ENCODE data around the gene REXO4. TPM values are rescaled to one million over a fixed set of nuclear protein-coding genes. Genes with fewer than 3 reads are reported as not detected.

REXO4 gene
- total and polyA plus RNA-seq, 2 donors (not counting 1 experiment from before 2014, with no cell fraction given): 25.0 to 37.1 TPM

GRCh38 chr9:133404454-133405002, 13.3 kb downstream of the REXO4 start:
- DNase-seq (no peak), ATAC-seq (ENCODE audit: low read depth) (no peak)
- H3K4me2 ChIP-seq (replicated peaks; ENCODE audit: low read depth, low read length, poor library complexity, severe bottlenecking): no peak overlapping the region
- peaks cover 38% of the 10 kb centered on the region for H4K20me1 ChIP-seq (ENCODE audit: control insufficient read depth, insufficient read depth, low read length, poor library complexity, severe bottlenecking)
- H3K27me3 ChIP-seq (replicated peaks in 1 of 4; ENCODE audit: control extremely low read depth in 1 of 4, control insufficient read depth in 3 of 4, insufficient read depth in 4 of 4, low read length in 3 of 4): no peaks in the 10 kb centered on the region
- ChIA-PET CTCF (interaction anchor here (0.8 to 4.8 kb wide), 5 partner anchors 81 to 222 kb away, joined by 3 to 34 read pairs (median 5); no protein-coding TSS in a partner anchor), POLR2A (no interaction called here)
- peaks cover 5% of the 10 kb centered on the region for H3K79me2 ChIP-seq (ENCODE audit: control insufficient read depth, insufficient read depth, low read length)
- H2AFZ ChIP-seq (ENCODE audit: insufficient read depth, low read depth, low read length, poor library complexity, severe bottlenecking): no peak overlapping the region
- H3K4me1 ChIP-seq (ENCODE audit: control insufficient read depth in 2 of 2, insufficient read depth in 2 of 2, low read length in 2 of 2): peaks cover 0 to 2% of the 10 kb centered on the region in 2 donors
- H3K4me3 ChIP-seq (ENCODE audit: control extremely low read depth in 1 of 5, extremely low read depth in 1 of 5, insufficient read depth in 1 of 5, low read depth in 2 of 5, low read length in 4 of 5): no peak overlapping the region
- intact Hi-C loops (cut with micrococcal nuclease): no loop called here
- 92% methylated on average over 8 of the region's 12 CpGs for WGBS (ENCODE audit: insufficient coverage)
- H3K36me3 ChIP-seq (replicated peaks in 1 of 2; ENCODE audit: control extremely low read depth in 1 of 2, control insufficient read depth in 1 of 2, extremely low read depth in 1 of 2, insufficient read depth in 2 of 2, low read length in 1 of 2): peaks cover 0 to 47% of the 10 kb centered on the region in 2 experiments
- no peaks in the 10 kb centered on the region for H3K27me3 Mint-ChIP-seq
- TF ChIP-seq EZH2 (IDR thresholded peaks at IDR 0.05; ENCODE audit: borderline replicate concordance, insufficient read depth, low read depth, low read length, poor library complexity, severe bottlenecking): no peak
- TF ChIP-seq, protein P1, sequence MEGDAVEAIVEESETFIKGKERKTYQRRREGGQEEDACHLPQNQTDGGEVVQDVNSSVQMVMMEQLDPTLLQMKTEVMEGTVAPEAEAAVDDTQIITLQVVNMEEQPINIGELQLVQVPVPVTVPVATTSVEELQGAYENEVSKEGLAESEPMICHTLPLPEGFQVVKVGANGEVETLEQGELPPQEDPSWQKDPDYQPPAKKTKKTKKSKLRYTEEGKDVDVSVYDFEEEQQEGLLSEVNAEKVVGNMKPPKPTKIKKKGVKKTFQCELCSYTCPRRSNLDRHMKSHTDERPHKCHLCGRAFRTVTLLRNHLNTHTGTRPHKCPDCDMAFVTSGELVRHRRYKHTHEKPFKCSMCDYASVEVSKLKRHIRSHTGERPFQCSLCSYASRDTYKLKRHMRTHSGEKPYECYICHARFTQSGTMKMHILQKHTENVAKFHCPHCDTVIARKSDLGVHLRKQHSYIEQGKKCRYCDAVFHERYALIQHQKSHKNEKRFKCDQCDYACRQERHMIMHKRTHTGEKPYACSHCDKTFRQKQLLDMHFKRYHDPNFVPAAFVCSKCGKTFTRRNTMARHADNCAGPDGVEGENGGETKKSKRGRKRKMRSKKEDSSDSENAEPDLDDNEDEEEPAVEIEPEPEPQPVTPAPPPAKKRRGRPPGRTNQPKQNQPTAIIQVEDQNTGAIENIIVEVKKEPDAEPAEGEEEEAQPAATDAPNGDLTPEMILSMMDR (IDR thresholded peaks at IDR 0.05): no peak
- no peak overlapping the region for H3K4me3 Mint-ChIP-seq
- no peaks in the 10 kb centered on the region for H3K9me3 ChIP-seq (ENCODE audit: control extremely low read depth in 1 of 3, control insufficient read depth in 2 of 3, insufficient read depth in 1 of 3, low read length in 2 of 3)
- peaks cover 2% of the 10 kb centered on the region for H3K4me1 Mint-ChIP-seq
- no peak overlapping the region for H3K9ac ChIP-seq (ENCODE audit: low read length)
- H3K9me3 Mint-ChIP-seq (ENCODE audit: insufficient read depth): no peaks in the 10 kb centered on the region
- H3K27ac ChIP-seq (ENCODE audit: low read length in 2 of 2): no peak overlapping the region
- H3K27ac Mint-ChIP-seq: no peak overlapping the region

DNA sequence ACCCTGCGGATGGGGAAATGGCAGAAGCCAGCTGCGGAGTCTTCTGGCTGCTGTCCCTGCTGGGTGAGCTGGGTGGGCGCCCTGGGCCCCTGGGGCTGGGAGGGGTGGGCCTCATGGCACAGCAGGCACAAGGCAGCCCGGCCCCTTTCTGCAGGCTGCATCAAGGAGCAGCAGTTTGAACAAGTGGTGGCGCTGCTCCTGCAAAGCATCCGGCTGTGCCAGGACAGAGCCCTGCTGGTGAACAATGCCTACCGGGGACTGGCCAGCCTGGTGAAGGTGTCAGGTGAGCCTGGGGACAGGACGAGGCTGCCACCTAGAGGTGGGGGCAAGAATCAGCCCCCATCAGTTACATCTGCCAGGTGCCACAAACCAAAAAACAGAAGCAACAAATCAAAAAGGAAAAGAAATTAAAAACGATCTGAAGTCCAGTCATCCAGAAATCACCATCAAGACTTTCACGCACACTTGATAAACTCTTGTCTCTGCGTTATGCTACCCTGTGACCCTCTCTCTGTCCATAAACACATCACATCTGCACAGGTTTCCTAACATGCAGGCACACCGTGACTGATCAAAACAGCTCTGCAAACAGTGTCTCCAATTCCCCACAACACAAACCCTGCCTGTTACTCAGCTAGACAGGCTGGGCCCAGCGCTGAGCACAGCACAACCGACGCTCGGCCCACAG, 13.9 kb downstream of the REXO4 start:
- no peaks in the 10 kb centered on the region for H3K27me3 ChIP-seq (replicated peaks in 1 of 4; ENCODE audit: control extremely low read depth in 1 of 4, control insufficient read depth in 3 of 4, insufficient read depth in 4 of 4, low read length in 3 of 4)
- peaks cover 5% of the 10 kb centered on the region for H3K79me2 ChIP-seq (ENCODE audit: control insufficient read depth, insufficient read depth, low read length)
- H3K9ac ChIP-seq (ENCODE audit: low read length): no peak overlapping the region
- Mint-ChIP-seq H3K4me1 (peaks cover 2% of the 10 kb centered on the region), H3K4me3 (no peak overlapping the region), H3K9me3 (ENCODE audit: insufficient read depth) (no peaks in the 10 kb centered on the region), H3K27me3 (no peaks in the 10 kb centered on the region), H3K27ac (no peak overlapping the region)
- ChIA-PET POLR2A (no interaction called here), CTCF (interaction anchor here (0.8 to 4.8 kb wide), 5 partner anchors 82 to 221 kb away, joined by 3 to 34 read pairs (median 5); no protein-coding TSS in a partner anchor)
- ATAC-seq (ENCODE audit: low read depth) (no peak), DNase-seq (peak; percentile 59)
- no peak overlapping the region for H3K27ac ChIP-seq (ENCODE audit: low read length in 2 of 2)
- H3K9me3 ChIP-seq (ENCODE audit: control extremely low read depth in 1 of 3, control insufficient read depth in 2 of 3, insufficient read depth in 1 of 3, low read length in 2 of 3): no peaks in the 10 kb centered on the region
- peaks cover 38% of the 10 kb centered on the region for H4K20me1 ChIP-seq (ENCODE audit: control insufficient read depth, insufficient read depth, low read length, poor library complexity, severe bottlenecking)
- peaks cover 0 to 2% of the 10 kb centered on the region in 2 donors for H3K4me1 ChIP-seq (ENCODE audit: control insufficient read depth in 2 of 2, insufficient read depth in 2 of 2, low read length in 2 of 2)
- peaks cover 0 to 43% of the 10 kb centered on the region in 2 experiments for H3K36me3 ChIP-seq (replicated peaks in 1 of 2; ENCODE audit: control extremely low read depth in 1 of 2, control insufficient read depth in 1 of 2, extremely low read depth in 1 of 2, insufficient read depth in 2 of 2, low read length in 1 of 2)
- no peak overlapping the region for H3K4me2 ChIP-seq (replicated peaks; ENCODE audit: low read depth, low read length, poor library complexity, severe bottlenecking)
- TF ChIP-seq, protein P1 (IDR thresholded peaks at IDR 0.05): peak; percentile 75
- TF ChIP-seq EZH2 (IDR thresholded peaks at IDR 0.05; ENCODE audit: borderline replicate concordance, insufficient read depth, low read depth, low read length, poor library complexity, severe bottlenecking): no peak
- H2AFZ ChIP-seq (ENCODE audit: insufficient read depth, low read depth, low read length, poor library complexity, severe bottlenecking): no peak overlapping the region
- H3K4me3 ChIP-seq (ENCODE audit: control extremely low read depth in 1 of 5, extremely low read depth in 1 of 5, insufficient read depth in 1 of 5, low read depth in 2 of 5, low read length in 4 of 5): no peak overlapping the region
- WGBS (ENCODE audit: insufficient coverage): 78% methylated on average over 15 of the region's 16 CpGs
- intact Hi-C loops (cut with micrococcal nuclease): no loop called here
